Frontal cortex (tissue), 1 donor: ENCODE results near the gene TMEM232. TPM values are rescaled to one million over a fixed set of nuclear protein-coding genes. Genes with fewer than 3 reads are reported as not detected.

Experiments used
- small RNA-seq: library from RNA; depleted of rRNA; stranded (forward); fragments of <200 nt; gene quantifications from one replicate; pipeline ENCODE3, GENCODE V24; 2014
- total RNA-seq: library from RNA; depleted of rRNA; stranded (reverse); fragments of >200 nt; gene quantifications from one replicate; pipeline ENCODE4 v1.2.3, GENCODE V29; 2014

TMEM232 gene
- total RNA-seq, 1 donor from 2014 or later, result 25.7 TPM

Small RNAs within 50 kb of the gene (small RNA-seq; reads per million reads assigned to genes)
- gene MIR548F3, result not detected
- not detected for gene RF00432

Other genes with a start within 250 kb of the TMEM232 start
- 212 TPM for gene SLC25A46, start 12.3 kb upstream of the TMEM232 start, total RNA-seq